HepG2 (cell line): ENCODE data around the gene DNAAF1. TPM values are rescaled to one million over a fixed set of nuclear protein-coding genes. Genes with fewer than 3 reads are reported as not detected.

Experiments
- CENPBD1 ChIP-seq: sonication (generic); formaldehyde crosslinking; IDR thresholded peaks from 2 replicates; pipeline ENCODE4 v1.8.0; 2022; ENCODE audit warnings: missing genetic modification reagents, low read depth, mild to moderate bottlenecking, borderline replicate concordance
- HNRNPH1 ChIP-seq: fragments of 200-400 bp; formaldehyde crosslinking; optimal IDR thresholded peaks from 2 replicates; pipeline ENCODE3; 2017; ENCODE audit warnings: mild to moderate bottlenecking, low read depth, low read length
- IRF1 ChIP-seq: sonication (generic); formaldehyde crosslinking; IDR thresholded peaks from 2 replicates; pipeline ENCODE4 v1.4.0; 2020; ENCODE audit warnings: low read depth, mild to moderate bottlenecking, missing genetic modification reagents
- KDM5B ChIP-seq: sonication (generic); formaldehyde crosslinking; IDR thresholded peaks from 2 replicates; pipeline ENCODE4 v1.4.0; 2020; ENCODE audit warnings: missing genetic modification reagents, mild to moderate bottlenecking, borderline replicate concordance
- MAFG ChIP-seq: sonication (generic); formaldehyde crosslinking; IDR thresholded peaks from 2 replicates; pipeline ENCODE4 v1.5.1; 2020; ENCODE audit warnings: mild to moderate bottlenecking, missing genetic modification reagents
- MIER3 ChIP-seq: IDR thresholded peaks from 2 replicates; pipeline ENCODE4 v1.6.1; 2016; ENCODE audit warnings: missing compliant biosample characterization, borderline replicate concordance
- MXD3 ChIP-seq: IDR thresholded peaks from 2 replicates; pipeline ENCODE4 v1.6.1; 2016; ENCODE audit warnings: mild to moderate bottlenecking, missing biosample characterization, missing genetic modification reagents
- POLR2A ChIP-seq, 2 experiments: IDR thresholded peaks; 2 replicates each; pipeline ENCODE4 v1.6.1; 2011; ENCODE audit warnings: low read depth in 2 of 2, low read length in 2 of 2, mild to moderate bottlenecking in 1 of 2, moderate library complexity in 1 of 2; ENCODE audit not compliant: insufficient read depth in 1 of 2
- RARG ChIP-seq: sonication (generic); formaldehyde crosslinking; IDR thresholded peaks from 2 replicates; pipeline ENCODE4 v1.4.0; 2020; ENCODE audit warnings: low read depth, mild to moderate bottlenecking, missing genetic modification reagents
- RBM39 ChIP-seq: fragments of 200-400 bp; formaldehyde crosslinking; IDR thresholded peaks from one replicate; pipeline ENCODE4 v1.6.1; 2018; ENCODE audit warnings: antibody characterized with exemption, mild to moderate bottlenecking, low read depth, low read length; ENCODE audit not compliant: poor library complexity, severe bottlenecking
- SIN3A ChIP-seq: IDR thresholded peaks from 2 replicates; pipeline ENCODE4 v1.6.1; 2011; ENCODE audit warnings: low read depth, mild to moderate bottlenecking, control low read depth, low read length, borderline replicate concordance
- SMAD9 ChIP-seq: sonication (generic); formaldehyde crosslinking; IDR thresholded peaks from 2 replicates; pipeline ENCODE4 v1.5.1; 2020; ENCODE audit warnings: mild to moderate bottlenecking, missing genetic modification reagents
- SMARCC2 ChIP-seq: fragments of 450-650 bp; IDR thresholded peaks from 2 replicates; pipeline ENCODE4 v1.6.1; 2017; ENCODE audit warnings: antibody characterized with exemption, mild to moderate bottlenecking
- TIGD3 ChIP-seq: sonication (generic); formaldehyde crosslinking; IDR thresholded peaks from 2 replicates; pipeline ENCODE4 v1.5.1; 2020; ENCODE audit warnings: mild to moderate bottlenecking, missing genetic modification reagents, borderline replicate concordance
- XRCC5 ChIP-seq: fragments of 200-400 bp; formaldehyde crosslinking; optimal IDR thresholded peaks from 2 replicates; pipeline ENCODE3; 2017; ENCODE audit warnings: mild to moderate bottlenecking, low read length
- ZFX ChIP-seq: sonication (generic); formaldehyde crosslinking; IDR thresholded peaks from 2 replicates; pipeline ENCODE4 v1.4.0; 2020; ENCODE audit warnings: mild to moderate bottlenecking, low read depth, missing genetic modification reagents, moderate library complexity
- ZHX2 ChIP-seq, 2 experiments: sonication (generic) in 1 of 2; formaldehyde crosslinking in 1 of 2; IDR thresholded peaks; 2 replicates each; pipeline versions ENCODE4 v1.6.1 to v1.9.0; 2014 to 2022; ENCODE audit warnings: antibody characterized with exemption in 1 of 2, borderline replicate concordance in 1 of 2, inconsistent platforms in 1 of 2, low read depth in 1 of 2, missing genetic modification reagents in 1 of 2
- ZNF24 ChIP-seq: fragments of 450-650 bp; IDR thresholded peaks from 2 replicates; pipeline ENCODE4 v1.6.1; 2017; ENCODE audit warnings: antibody characterized with exemption, mild to moderate bottlenecking
- ZNF264 ChIP-seq: sonication (generic); formaldehyde crosslinking; IDR thresholded peaks from 2 replicates; pipeline ENCODE4 v1.4.0; 2020; ENCODE audit warnings: missing genetic modification reagents
- ZNF383 ChIP-seq: sonication (generic); formaldehyde crosslinking; IDR thresholded peaks from 2 replicates; pipeline ENCODE4 v1.4.0; 2020; ENCODE audit warnings: missing genetic modification reagents, mild to moderate bottlenecking, borderline replicate concordance
- ZNF563 ChIP-seq: sonication (generic); formaldehyde crosslinking; IDR thresholded peaks from 2 replicates; pipeline ENCODE4 v1.8.0; 2022; ENCODE audit warnings: mild to moderate bottlenecking, moderate library complexity, missing genetic modification reagents
- ZNF850 ChIP-seq: sonication (generic); formaldehyde crosslinking; conservative IDR thresholded peaks from 2 replicates; pipeline ENCODE4 v1.9.0; 2021; ENCODE audit warnings: mild to moderate bottlenecking, missing genetic modification reagents
- polyA plus RNA-seq, 8 experiments: library from polyadenylated mRNA; depleted of rRNA in 3 of 8; stranded (reverse) in 7 of 8; unstranded in 1 of 8; fragments of >200 nt; fragmentation: Illumina TruSeq in 4 of 8; extraction: Trizol in 4 of 8; gene quantifications; 2 replicates each; pipeline versions ENCODE4 v1.2.1 to v1.2.3, GENCODE V29; 2011 to 2016; ENCODE audit warnings: low read depth in 4 of 8, missing spikeins in 1 of 8, mixed read lengths in 1 of 8; ENCODE audit not compliant: insufficient read depth in 1 of 8
- total RNA-seq, 5 experiments: library from RNA; depleted of rRNA; stranded (reverse); fragments of >200 nt; fragmentation: Illumina TruSeq; extraction: Trizol; gene quantifications; 2 replicates each; pipeline ENCODE4 v1.2.3, GENCODE V29; 2016; ENCODE audit warnings: low read depth in 1 of 5

DNAAF1 gene
- total and polyA plus RNA-seq, 2 of the 13 experiments (the other 11 are each of a cell fraction or from before 2014, with no cell fraction given), result 0.04 TPM; not detected in 1

- TF ChIP-seq SIN3A, result no peak
- TF ChIP-seq ZNF383, result no peak
- TF ChIP-seq RARG (CRISPR knock-in tag), result no peak
- TF ChIP-seq SMARCC2, result no peak
- TF ChIP-seq MAFG (CRISPR knock-in tag), result no peak
- TF ChIP-seq ZNF264 (CRISPR knock-in tag), result peak; percentile 54; the same call in 1 of the 2 replicates
- no peak for TF ChIP-seq ZNF24
- TF ChIP-seq XRCC5, result peak; percentile 57
- no peak for TF ChIP-seq IRF1
- no peak for TF ChIP-seq ZNF563 (CRISPR knock-in tag)
- TF ChIP-seq MXD3 (CRISPR knock-in tag), result no peak
- TF ChIP-seq ZNF850 (CRISPR knock-in tag), result no peak
- no peak for TF ChIP-seq KDM5B
- TF ChIP-seq RBM39, result no peak
- TF ChIP-seq ZFX (CRISPR knock-in tag), result peak; percentile 67; the same call in 1 of the 2 replicates
- TF ChIP-seq SMAD9 (CRISPR knock-in tag), result no peak
- TF ChIP-seq HNRNPH1, result no peak
- TF ChIP-seq TIGD3 (CRISPR knock-in tag), result no peak
- no peak for TF ChIP-seq POLR2A (IDR thresholded peaks at IDR 0.05; ENCODE audit: insufficient read depth in 1 of 2, low read depth in 2 of 2, low read length in 2 of 2)
- no peak for TF ChIP-seq ZHX2 (IDR thresholded peaks at IDR 0.05; ENCODE audit: low read depth)
- no peak for TF ChIP-seq ZHX2 (CRISPR knock-in tag; IDR thresholded peaks at IDR 0.05; ENCODE audit: borderline replicate concordance)
- peak; percentile 76; the same call in 1 of the 2 replicates for TF ChIP-seq MIER3 (CRISPR knock-in tag)
- TF ChIP-seq CENPBD1 (CRISPR knock-in tag), result no peak
Observed at GRCh38 chr16:84096447-84097005, 48.6 kb upstream of the DNAAF1 start (continued).
